ENCODE measurements around the gene PAWR.

- TF ChIP-seq POLR2A (IDR thresholded peaks at IDR 0.05): no peak
- TF ChIP-seq CTCF (IDR thresholded peaks at IDR 0.05 in 4 of 5, conservative IDR thresholded peaks at IDR 0.05 in 1 of 5): no peak
These were observed 2.2 kb downstream of the PAWR start for GRCh38 chr12:79688376-79689060.

Measured in gastrocnemius medialis (tissue), 4 donors.